Thyroid gland (tissue), 4 donors: ENCODE data around the gene GREB1L. TPM values are rescaled to one million over a fixed set of nuclear protein-coding genes. Genes with fewer than 3 reads are reported as not detected.
"Not testable (repeated sequence)": the region's sequence is repeated elsewhere in the genome, so short reads cannot be mapped to it uniquely, and the experiment has no call there.

ENCODE experiments used
- DNase-seq, 2 donors: peaks; one replicate each; pipeline ENCODE4 v3.0.0-alpha.2; 2019
- H3K27ac ChIP-seq, 3 donors: fragments of 200-600 bp; sonication (generic); 1 replicate in 2 of 3; 2 replicates in 1 of 3; pipeline ENCODE4 v1.5.1; 2016 to 2019; ENCODE audit warnings: mild to moderate bottlenecking in 1 of 3, moderate library complexity in 1 of 3
- H3K27me3 ChIP-seq: fragments of 200-600 bp; sonication (generic); one replicate; pipeline ENCODE4 v1.5.1; 2019
- H3K36me3 ChIP-seq, 2 donors: fragments of 200-600 bp; sonication (generic); one replicate each; pipeline ENCODE4 v1.5.1; 2016 to 2019
- H3K4me1 ChIP-seq, 2 donors: fragments of 200-600 bp; sonication (generic); one replicate each; pipeline ENCODE4 v1.5.1; 2017 to 2019
- H3K4me3 ChIP-seq, 3 donors: fragments of 200-600 bp; sonication (generic); replicated peaks in 1 of 3; 1 replicate in 2 of 3; 2 replicates in 1 of 3; pipeline ENCODE4 v1.5.1; 2016; ENCODE audit warnings: mild to moderate bottlenecking in 1 of 3
- H3K9me3 ChIP-seq: fragments of 200-600 bp; sonication (generic); one replicate; pipeline ENCODE4 v1.5.1; 2017
- POLR2A ChIP-seq, 2 donors: fragments of 450-650 bp; IDR thresholded peaks; one replicate each; pipeline ENCODE4 v1.6.1; 2017; ENCODE audit warnings: antibody characterized with exemption in 2 of 2, mild to moderate bottlenecking in 2 of 2, moderate library complexity in 1 of 2
- WGBS, 2 donors: methylation state at CpG; one replicate each; pipeline ENCODE4 v1.1.5; 2017; 5-methylcytosine and 5-hydroxymethylcytosine counted together
- intact Hi-C: fragments of 100-400 bp; cut with DNase I; formaldehyde crosslinking; loops from one replicate; pipeline ENCODE4 v1.15.1; 2023
- total RNA-seq, 4 donors: library from RNA; depleted of rRNA; stranded (reverse); fragments of >200 nt; gene quantifications; one replicate each; pipeline ENCODE4 v1.2.3, GENCODE V29; 2016
- TF ChIP-seq, protein P1 (sequence below), 6 experiments: fragments of 200-600 bp in 3 of 6; fragments of 450-650 bp in 3 of 6; sonication (generic) in 3 of 6; IDR thresholded peaks; one replicate each; pipeline ENCODE4 v1.5.1; 2016 to 2019; ENCODE audit warnings: antibody characterized with exemption in 6 of 6, mild to moderate bottlenecking in 2 of 6, inconsistent platforms in 1 of 6, moderate library complexity in 1 of 6

GREB1L gene
- total RNA-seq, 4 donors from 2014 or later: 25.0 to 43.5 (median 31.8) TPM

DNA sequence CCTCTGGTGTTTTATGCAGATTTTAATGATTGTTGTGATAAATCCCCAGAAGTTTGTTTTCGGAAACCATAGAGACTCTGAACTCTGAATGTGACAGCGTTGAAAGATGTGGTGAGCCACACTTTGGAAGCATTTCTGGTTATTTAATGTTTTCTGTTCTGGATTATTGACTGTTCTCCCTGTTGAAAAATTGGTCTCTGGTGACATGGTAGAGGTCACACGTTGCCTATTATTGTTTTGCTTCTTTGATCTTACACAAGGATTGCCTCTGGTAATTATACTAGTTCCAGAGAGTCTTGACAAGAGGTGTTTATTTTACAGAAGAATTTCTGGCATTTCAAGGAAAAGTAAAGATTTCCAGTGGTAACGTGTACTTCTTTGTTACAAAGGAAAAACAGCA, 127.1 kb downstream of the GREB1L start:
- 34 to 37% methylated on average over 4 of the region's 4 CpGs for WGBS, 2 donors
- H3K9me3 ChIP-seq: no peaks in the 10 kb centered on the region
- DNase-seq: no peak
- peak overlapping the region; percentile 34 to 62 (median 37) for H3K27ac ChIP-seq
- H3K36me3 ChIP-seq: no peaks in the 10 kb centered on the region
- H3K4me1 ChIP-seq: peaks cover 16 to 22% of the 10 kb centered on the region in 2 donors
- intact Hi-C loops: no loop called here
- H3K4me3 ChIP-seq: no peak overlapping the region
- TF ChIP-seq, protein P1, sequence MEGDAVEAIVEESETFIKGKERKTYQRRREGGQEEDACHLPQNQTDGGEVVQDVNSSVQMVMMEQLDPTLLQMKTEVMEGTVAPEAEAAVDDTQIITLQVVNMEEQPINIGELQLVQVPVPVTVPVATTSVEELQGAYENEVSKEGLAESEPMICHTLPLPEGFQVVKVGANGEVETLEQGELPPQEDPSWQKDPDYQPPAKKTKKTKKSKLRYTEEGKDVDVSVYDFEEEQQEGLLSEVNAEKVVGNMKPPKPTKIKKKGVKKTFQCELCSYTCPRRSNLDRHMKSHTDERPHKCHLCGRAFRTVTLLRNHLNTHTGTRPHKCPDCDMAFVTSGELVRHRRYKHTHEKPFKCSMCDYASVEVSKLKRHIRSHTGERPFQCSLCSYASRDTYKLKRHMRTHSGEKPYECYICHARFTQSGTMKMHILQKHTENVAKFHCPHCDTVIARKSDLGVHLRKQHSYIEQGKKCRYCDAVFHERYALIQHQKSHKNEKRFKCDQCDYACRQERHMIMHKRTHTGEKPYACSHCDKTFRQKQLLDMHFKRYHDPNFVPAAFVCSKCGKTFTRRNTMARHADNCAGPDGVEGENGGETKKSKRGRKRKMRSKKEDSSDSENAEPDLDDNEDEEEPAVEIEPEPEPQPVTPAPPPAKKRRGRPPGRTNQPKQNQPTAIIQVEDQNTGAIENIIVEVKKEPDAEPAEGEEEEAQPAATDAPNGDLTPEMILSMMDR (IDR thresholded peaks at IDR 0.05): no peak
- TF ChIP-seq POLR2A (IDR thresholded peaks at IDR 0.05): no peak
- H3K27me3 ChIP-seq: no peaks in the 10 kb centered on the region

DNA sequence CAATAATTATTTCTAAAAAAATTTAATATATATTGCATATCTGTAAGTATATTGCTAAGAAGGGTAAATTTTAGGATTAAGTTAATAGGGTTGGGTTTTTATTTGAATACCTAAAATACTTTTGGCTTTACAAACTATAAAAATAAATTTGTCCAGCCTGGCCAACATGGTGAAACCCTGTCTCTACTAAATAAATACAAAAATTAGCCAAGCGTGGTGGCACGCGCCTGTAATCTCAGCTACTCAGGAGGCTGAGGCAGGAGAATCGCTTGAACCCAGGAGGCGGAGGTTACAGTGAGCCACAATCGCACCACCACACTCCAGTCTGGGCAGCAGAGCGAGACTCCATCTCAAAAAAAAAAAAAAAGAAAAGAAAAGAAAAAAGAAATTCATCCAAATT, 127.6 kb downstream of the GREB1L start:
- peak overlapping the region; percentile 34 to 62 (median 49) for H3K27ac ChIP-seq
- DNase-seq: peak; percentile 42 to 59
- H3K36me3 ChIP-seq, H3K4me3 ChIP-seq, H3K9me3 ChIP-seq, intact Hi-C loops, H3K27me3 ChIP-seq: not testable (repeated sequence)
- peaks cover 16 to 22% of the 10 kb centered on the region in 2 donors for H3K4me1 ChIP-seq
- 60 to 74% methylated on average over 7 of the region's 7 CpGs for WGBS, 2 donors

DNA sequence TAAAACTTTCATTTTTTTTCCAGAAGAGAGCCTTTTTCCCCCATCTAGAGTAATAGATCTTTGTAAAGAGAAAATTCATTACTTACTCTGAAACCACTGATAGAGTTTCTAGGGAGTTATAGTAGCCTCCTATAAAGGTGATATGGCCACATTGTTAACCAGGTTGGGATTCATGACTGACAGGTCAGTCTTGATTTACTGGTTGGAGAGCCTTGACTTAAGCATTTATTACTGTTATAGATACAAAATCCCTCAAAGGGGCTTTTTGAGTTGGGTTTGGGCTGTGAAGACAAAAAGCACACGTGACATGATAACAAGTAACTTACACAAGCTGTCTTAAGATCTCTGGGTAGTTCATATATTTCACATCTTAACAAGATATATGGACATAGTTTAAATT, 141.0 kb downstream of the GREB1L start:
- H3K27ac ChIP-seq: no peak overlapping the region
- DNase-seq: no peak
- intact Hi-C loops: no loop called here
- no peaks in the 10 kb centered on the region for H3K27me3 ChIP-seq
- no peak overlapping the region for H3K4me3 ChIP-seq
- no peaks in the 10 kb centered on the region for H3K36me3 ChIP-seq
- 92 to 97% methylated on average over 1 of the region's 1 CpG for WGBS, 2 donors
- TF ChIP-seq, protein P1 (IDR thresholded peaks at IDR 0.05): no peak
- TF ChIP-seq POLR2A (IDR thresholded peaks at IDR 0.05): no peak
- H3K4me1 ChIP-seq: no peaks in the 10 kb centered on the region
- no peaks in the 10 kb centered on the region for H3K9me3 ChIP-seq

GRCh38 chr18:21386523-21387240, 144.7 kb downstream of the GREB1L start:
- WGBS, 2 donors: 87 to 90% methylated on average over 11 of the region's 11 CpGs
- no peaks in the 10 kb centered on the region for H3K9me3 ChIP-seq
- H3K27ac ChIP-seq: no peak overlapping the region
- intact Hi-C loops: no loop called here
- TF ChIP-seq, protein P1 (IDR thresholded peaks at IDR 0.05): no peak
- no peak for TF ChIP-seq POLR2A (IDR thresholded peaks at IDR 0.05)
- H3K36me3 ChIP-seq: no peaks in the 10 kb centered on the region
- no peaks in the 10 kb centered on the region for H3K4me1 ChIP-seq
- H3K4me3 ChIP-seq: no peak overlapping the region
- no peaks in the 10 kb centered on the region for H3K27me3 ChIP-seq
- no peak for DNase-seq

DNA sequence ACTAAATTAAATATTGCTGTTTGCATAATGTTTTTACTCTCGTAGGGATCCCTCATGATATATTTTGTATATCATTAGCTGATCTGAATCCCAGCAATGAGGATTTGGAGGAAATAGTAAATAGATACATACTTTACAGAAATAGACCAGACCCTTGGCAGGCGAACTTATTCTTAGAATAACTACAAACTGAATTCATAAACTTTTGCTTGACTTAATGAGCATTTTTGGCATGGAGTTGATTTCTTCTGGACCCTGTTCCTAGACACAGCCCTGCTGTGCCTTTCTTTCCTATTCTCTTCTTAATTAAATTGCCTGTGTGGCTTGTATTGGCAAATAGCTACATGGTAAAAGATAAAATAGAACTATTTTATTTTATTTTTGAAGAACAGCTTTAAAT, 145.9 kb downstream of the GREB1L start:
- Histone ChIP-seq H3K4me1 (no peaks in the 10 kb centered on the region), H3K36me3 (no peaks in the 10 kb centered on the region), H3K27ac (no peak overlapping the region), H3K9me3 (no peaks in the 10 kb centered on the region), H3K27me3 (no peaks in the 10 kb centered on the region), H3K4me3 (no peak overlapping the region)
- DNase-seq: no peak
- no peak for TF ChIP-seq POLR2A (IDR thresholded peaks at IDR 0.05)
- TF ChIP-seq, protein P1 (IDR thresholded peaks at IDR 0.05): no peak
- intact Hi-C loops: no loop called here
- 72 to 79% methylated on average over 2 of the region's 2 CpGs for WGBS, 2 donors
